Measurements from ENCODE around the gene CEL. TPM values are rescaled to one million over a fixed set of nuclear protein-coding genes. Genes with fewer than 3 reads are reported as not detected.

CEL gene
- total RNA-seq, 1 experiment from 2014 or later, result 6.9 TPM

DNA sequence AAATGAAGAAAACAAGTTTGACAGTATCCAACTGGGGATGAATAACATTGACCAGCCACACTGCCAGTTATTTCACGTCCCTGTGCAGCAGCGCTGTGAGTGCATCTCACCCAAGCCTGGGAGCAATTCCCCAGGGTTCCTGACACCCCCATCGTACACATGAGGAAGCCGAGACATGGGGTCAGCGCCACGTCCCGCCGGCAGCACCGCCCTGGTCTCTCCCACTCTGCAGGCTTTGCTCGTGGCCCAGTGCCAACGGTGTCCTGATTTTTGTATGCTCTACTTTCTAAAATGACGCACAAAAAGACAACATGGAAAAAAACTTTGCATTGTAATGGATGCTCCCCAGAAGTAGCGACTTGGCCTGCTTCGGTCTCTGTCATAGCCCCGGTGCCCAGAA is 16.6 kb upstream of the CEL start:
- no peak overlapping the region for H3K4me2 ChIP-seq (ENCODE audit: low read length)
- TSS peak; percentile 27 for BruUV-seq (replicated peaks)
- TF ChIP-seq ZFX (IDR thresholded peaks at IDR 0.05) (no peak), TCF7L2 (IDR thresholded peaks at IDR 0.05; ENCODE audit: borderline replicate concordance, extremely low read depth, insufficient read depth, insufficient read length) (no peak), SIN3A (IDR thresholded peaks at IDR 0.05; ENCODE audit: low read depth) (no peak), POLR2AphosphoS5 (IDR thresholded peaks at IDR 0.05; ENCODE audit: low read depth, low read length) (no peak), JUND (IDR thresholded peaks at IDR 0.05) (no peak), SRF (IDR thresholded peaks at IDR 0.05; ENCODE audit: low read depth) (no peak), RAD21 (IDR thresholded peaks at IDR 0.05; ENCODE audit: low read depth) (no peak), EZH2 (IDR thresholded peaks at IDR 0.05) (no peak)
- H3K9me3 ChIP-seq (ENCODE audit: control insufficient read depth in 1 of 2, insufficient read depth in 1 of 2, low read depth in 1 of 2, low read length in 2 of 2), result no peaks in the 10 kb centered on the region
- H4K20me1 ChIP-seq (ENCODE audit: insufficient read depth), result no peaks in the 10 kb centered on the region
- no peak overlapping the region for H2AFZ ChIP-seq (ENCODE audit: low read depth, low read length, poor library complexity, severe bottlenecking)
- peaks cover 22 to 60% of the 10 kb centered on the region in 2 experiments; a peak in 3 of 4 replicates for H3K36me3 ChIP-seq (ENCODE audit: control insufficient read depth in 1 of 2, insufficient read depth in 2 of 2, low read length in 2 of 2)
- no peaks in the 10 kb centered on the region for H3K27me3 ChIP-seq (ENCODE audit: insufficient read depth, low read length)
- ChIA-PET POLR2A (interaction anchor here (1.6 kb wide), 1 partner anchor 14 kb away, joined by 4 read pairs; the partner anchor contains the start of gene GTF3C5), CTCF (no interaction called here), RAD21 (ENCODE audit: low non-redundant PET in 1 of 2, low total read pairs in 2 of 2, uncharacterized antibody in 2 of 2, unreplicated experiment in 2 of 2) (no interaction called here)
- ATAC-seq, result no peak
- intact Hi-C loops (cut with micrococcal nuclease), result no loop called here
- H3K4me1 ChIP-seq (ENCODE audit: control insufficient read depth in 1 of 2, insufficient read depth in 2 of 2, low read length in 2 of 2), result no peaks in the 10 kb centered on the region
- H3K9me2 ChIP-seq (ENCODE audit: insufficient read depth), result no peaks in the 10 kb centered on the region
- peaks cover 27% of the 10 kb centered on the region for H3K79me2 ChIP-seq (ENCODE audit: insufficient read depth, low read length)
- no peak overlapping the region for H3K9ac ChIP-seq (ENCODE audit: low read length)
- no peak for DNase-seq (ENCODE audit: low read depth, low spot score)
- no peak overlapping the region for H3K4me3 ChIP-seq (replicated peaks in 1 of 2; ENCODE audit: low read depth in 1 of 2, low read length in 2 of 2)
- H3K27ac ChIP-seq (ENCODE audit: low read depth, low read length), result no peak overlapping the region

GRCh38 chr9:133046196-133046899 is 15.4 kb upstream of the CEL start:
- CTCF ChIA-PET, result interaction anchor here (1.0 kb wide), 1 partner anchor 98 kb away, joined by 3 read pairs; no protein-coding TSS in a partner anchor
- H3K4me3 ChIP-seq (replicated peaks in 1 of 2; ENCODE audit: low read depth in 1 of 2, low read length in 2 of 2), result no peak overlapping the region
- no peak overlapping the region for H3K4me2 ChIP-seq (ENCODE audit: low read length)
- H3K4me1 ChIP-seq (ENCODE audit: control insufficient read depth in 1 of 2, insufficient read depth in 2 of 2, low read length in 2 of 2), result no peaks in the 10 kb centered on the region
- peaks cover 22 to 63% of the 10 kb centered on the region in 2 experiments; a peak in 3 of 4 replicates for H3K36me3 ChIP-seq (ENCODE audit: control insufficient read depth in 1 of 2, insufficient read depth in 2 of 2, low read length in 2 of 2)
- H3K79me2 ChIP-seq (ENCODE audit: insufficient read depth, low read length), result peaks cover 15% of the 10 kb centered on the region; the same call in 1 of the 2 replicates
- no TSS peak for BruUV-seq (replicated peaks)
- POLR2A ChIA-PET, result interaction anchor here (1.6 kb wide), 1 partner anchor 15 kb away, joined by 4 read pairs; the partner anchor contains the start of gene GTF3C5
- no peaks in the 10 kb centered on the region for H3K27me3 ChIP-seq (ENCODE audit: insufficient read depth, low read length)
- no peak for DNase-seq (ENCODE audit: low read depth, low spot score)
- H3K9ac ChIP-seq (ENCODE audit: low read length), result no peak overlapping the region
- intact Hi-C loops (cut with micrococcal nuclease), result no loop called here
- no peaks in the 10 kb centered on the region for H3K9me3 ChIP-seq (ENCODE audit: control insufficient read depth in 1 of 2, insufficient read depth in 1 of 2, low read depth in 1 of 2, low read length in 2 of 2)
- ATAC-seq, result no peak
- no peaks in the 10 kb centered on the region for H3K9me2 ChIP-seq (ENCODE audit: insufficient read depth)
- no peaks in the 10 kb centered on the region for H4K20me1 ChIP-seq (ENCODE audit: insufficient read depth)
- RAD21 ChIA-PET (ENCODE audit: low non-redundant PET in 1 of 2, low total read pairs in 2 of 2, uncharacterized antibody in 2 of 2, unreplicated experiment in 2 of 2), result no interaction called here
- no peak overlapping the region for H3K27ac ChIP-seq (ENCODE audit: low read depth, low read length)
- no peak overlapping the region for H2AFZ ChIP-seq (ENCODE audit: low read depth, low read length, poor library complexity, severe bottlenecking)
- no peak for TF ChIP-seq FOSL1 (IDR thresholded peaks at IDR 0.05; ENCODE audit: low read depth)
- TF ChIP-seq SRF (IDR thresholded peaks at IDR 0.05; ENCODE audit: low read depth), result no peak
- no peak for TF ChIP-seq EGR1 (IDR thresholded peaks at IDR 0.05; ENCODE audit: low read depth)
- no peak for TF ChIP-seq POLR2AphosphoS5 (IDR thresholded peaks at IDR 0.05; ENCODE audit: low read depth, low read length)
- TF ChIP-seq TCF7L2 (IDR thresholded peaks at IDR 0.05; ENCODE audit: borderline replicate concordance, extremely low read depth, insufficient read depth, insufficient read length), result no peak
- no peak for TF ChIP-seq CEBPB (IDR thresholded peaks at IDR 0.05; ENCODE audit: low read depth)
- TF ChIP-seq EZH2 (IDR thresholded peaks at IDR 0.05), result no peak
- no peak for TF ChIP-seq SP1 (IDR thresholded peaks at IDR 0.05; ENCODE audit: low read depth)
- no peak for TF ChIP-seq CBX3 (IDR thresholded peaks at IDR 0.05; ENCODE audit: low read depth)
- TF ChIP-seq ELF1 (IDR thresholded peaks at IDR 0.05; ENCODE audit: borderline replicate concordance, low read depth), result no peak
- TF ChIP-seq, protein P1, sequence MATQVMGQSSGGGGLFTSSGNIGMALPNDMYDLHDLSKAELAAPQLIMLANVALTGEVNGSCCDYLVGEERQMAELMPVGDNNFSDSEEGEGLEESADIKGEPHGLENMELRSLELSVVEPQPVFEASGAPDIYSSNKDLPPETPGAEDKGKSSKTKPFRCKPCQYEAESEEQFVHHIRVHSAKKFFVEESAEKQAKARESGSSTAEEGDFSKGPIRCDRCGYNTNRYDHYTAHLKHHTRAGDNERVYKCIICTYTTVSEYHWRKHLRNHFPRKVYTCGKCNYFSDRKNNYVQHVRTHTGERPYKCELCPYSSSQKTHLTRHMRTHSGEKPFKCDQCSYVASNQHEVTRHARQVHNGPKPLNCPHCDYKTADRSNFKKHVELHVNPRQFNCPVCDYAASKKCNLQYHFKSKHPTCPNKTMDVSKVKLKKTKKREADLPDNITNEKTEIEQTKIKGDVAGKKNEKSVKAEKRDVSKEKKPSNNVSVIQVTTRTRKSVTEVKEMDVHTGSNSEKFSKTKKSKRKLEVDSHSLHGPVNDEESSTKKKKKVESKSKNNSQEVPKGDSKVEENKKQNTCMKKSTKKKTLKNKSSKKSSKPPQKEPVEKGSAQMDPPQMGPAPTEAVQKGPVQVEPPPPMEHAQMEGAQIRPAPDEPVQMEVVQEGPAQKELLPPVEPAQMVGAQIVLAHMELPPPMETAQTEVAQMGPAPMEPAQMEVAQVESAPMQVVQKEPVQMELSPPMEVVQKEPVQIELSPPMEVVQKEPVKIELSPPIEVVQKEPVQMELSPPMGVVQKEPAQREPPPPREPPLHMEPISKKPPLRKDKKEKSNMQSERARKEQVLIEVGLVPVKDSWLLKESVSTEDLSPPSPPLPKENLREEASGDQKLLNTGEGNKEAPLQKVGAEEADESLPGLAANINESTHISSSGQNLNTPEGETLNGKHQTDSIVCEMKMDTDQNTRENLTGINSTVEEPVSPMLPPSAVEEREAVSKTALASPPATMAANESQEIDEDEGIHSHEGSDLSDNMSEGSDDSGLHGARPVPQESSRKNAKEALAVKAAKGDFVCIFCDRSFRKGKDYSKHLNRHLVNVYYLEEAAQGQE (IDR thresholded peaks at IDR 0.05; ENCODE audit: low read depth), result no peak
- no peak for TF ChIP-seq RAD21 (IDR thresholded peaks at IDR 0.05; ENCODE audit: low read depth)
- no peak for TF ChIP-seq YY1 (IDR thresholded peaks at IDR 0.05; ENCODE audit: extremely low read depth, insufficient replicate concordance, low read depth, low read length)
- no peak for TF ChIP-seq JUND (IDR thresholded peaks at IDR 0.05)
